ENCODE results near the gene PARD3. TPM values are rescaled to one million over a fixed set of nuclear protein-coding genes. Genes with fewer than 3 reads are reported as not detected.

PARD3 gene
- total RNA-seq, 1 donor from 2014 or later: 35.4 TPM

- H3K27me3 Mint-ChIP-seq (ENCODE audit: low read depth, unreplicated experiment): no peaks in the 10 kb centered on the region
- Histone ChIP-seq H3K79me2 (ENCODE audit: insufficient read depth, low read length) (no peaks in the 10 kb centered on the region), H3K36me3 (ENCODE audit: insufficient read depth, low read length) (no peaks in the 10 kb centered on the region), H2AFZ (ENCODE audit: low read depth, low read length) (no peak overlapping the region), H3K27me3 (ENCODE audit: insufficient read depth, low read length) (no peaks in the 10 kb centered on the region), H3K4me3 (ENCODE audit: insufficient read depth, low read depth, low read length) (no peak overlapping the region), H4K20me1 (ENCODE audit: insufficient read depth, low read length) (no peaks in the 10 kb centered on the region), H3K4me2 (ENCODE audit: low read length) (no peak overlapping the region), H3K9ac (ENCODE audit: low read length) (no peak overlapping the region), H3K27ac (ENCODE audit: low read depth, low read length) (no peak overlapping the region), H3K9me3 (ENCODE audit: insufficient read depth, low read depth, low read length) (no peaks in the 10 kb centered on the region), H3K4me1 (ENCODE audit: insufficient read depth, low read length) (peaks cover 15% of the 10 kb centered on the region)
- no peak overlapping the region for H3K4me3 Mint-ChIP-seq (ENCODE audit: unreplicated experiment)
- H3K4me1 Mint-ChIP-seq (ENCODE audit: low read depth, unreplicated experiment): peaks cover 17% of the 10 kb centered on the region
- no peaks in the 10 kb centered on the region for H3K9me3 Mint-ChIP-seq (ENCODE audit: unreplicated experiment)
- no peak overlapping the region for H3K27ac Mint-ChIP-seq (ENCODE audit: unreplicated experiment)
- DNase-seq (ENCODE audit: low read depth): no peak
- no peaks in the 10 kb centered on the region for H3K36me3 Mint-ChIP-seq (ENCODE audit: low read depth, unreplicated experiment)
- TF ChIP-seq EZH2 (IDR thresholded peaks at IDR 0.05; ENCODE audit: insufficient read depth, low read length) (no peak), CTCF (IDR thresholded peaks at IDR 0.05; ENCODE audit: insufficient read depth, low read depth, low read length) (no peak)
- no peak for FAIRE-seq
Observed at GRCh38 chr10:34181553-34182300, 633.4 kb downstream of the PARD3 start.

GRCh38 chr10:34180749-34181148 is 634.3 kb downstream of the PARD3 start:
- TF ChIP-seq CTCF (IDR thresholded peaks at IDR 0.05; ENCODE audit: insufficient read depth, low read depth, low read length) (no peak), EZH2 (IDR thresholded peaks at IDR 0.05; ENCODE audit: insufficient read depth, low read length) (no peak)
- FAIRE-seq: no peak
- Histone ChIP-seq H3K9me3 (ENCODE audit: insufficient read depth, low read depth, low read length) (no peaks in the 10 kb centered on the region), H3K36me3 (ENCODE audit: insufficient read depth, low read length) (no peaks in the 10 kb centered on the region), H3K4me3 (ENCODE audit: insufficient read depth, low read depth, low read length) (no peak overlapping the region), H3K4me2 (ENCODE audit: low read length) (no peak overlapping the region), H3K27ac (ENCODE audit: low read depth, low read length) (no peak overlapping the region), H3K27me3 (ENCODE audit: insufficient read depth, low read length) (no peaks in the 10 kb centered on the region), H3K79me2 (ENCODE audit: insufficient read depth, low read length) (no peaks in the 10 kb centered on the region), H3K9ac (ENCODE audit: low read length) (no peak overlapping the region), H4K20me1 (ENCODE audit: insufficient read depth, low read length) (no peaks in the 10 kb centered on the region), H3K4me1 (ENCODE audit: insufficient read depth, low read length) (peaks cover 11% of the 10 kb centered on the region), H2AFZ (ENCODE audit: low read depth, low read length) (no peak overlapping the region)
- Mint-ChIP-seq H3K27me3 (ENCODE audit: low read depth, unreplicated experiment) (no peaks in the 10 kb centered on the region), H3K4me3 (ENCODE audit: unreplicated experiment) (no peak overlapping the region), H3K9me3 (ENCODE audit: unreplicated experiment) (no peaks in the 10 kb centered on the region), H3K4me1 (ENCODE audit: low read depth, unreplicated experiment) (peaks cover 12% of the 10 kb centered on the region), H3K27ac (ENCODE audit: unreplicated experiment) (no peak overlapping the region), H3K36me3 (ENCODE audit: low read depth, unreplicated experiment) (no peaks in the 10 kb centered on the region)
- no peak for DNase-seq (ENCODE audit: low read depth)

- no peaks in the 10 kb centered on the region for H3K27me3 ChIP-seq (ENCODE audit: insufficient read depth, low read length)
- no peaks in the 10 kb centered on the region for H3K27me3 Mint-ChIP-seq (ENCODE audit: low read depth, unreplicated experiment)
- no peak overlapping the region for H2AFZ ChIP-seq (ENCODE audit: low read depth, low read length)
- H3K36me3 Mint-ChIP-seq (ENCODE audit: low read depth, unreplicated experiment): no peaks in the 10 kb centered on the region
- TF ChIP-seq CTCF (IDR thresholded peaks at IDR 0.05; ENCODE audit: insufficient read depth, low read depth, low read length): no peak
- no peak for TF ChIP-seq EZH2 (IDR thresholded peaks at IDR 0.05; ENCODE audit: insufficient read depth, low read length)
- DNase-seq (ENCODE audit: low read depth): no peak
- no peak overlapping the region for H3K4me2 ChIP-seq (ENCODE audit: low read length)
- no peaks in the 10 kb centered on the region for H3K79me2 ChIP-seq (ENCODE audit: insufficient read depth, low read length)
- H4K20me1 ChIP-seq (ENCODE audit: insufficient read depth, low read length): no peaks in the 10 kb centered on the region
- H3K4me1 ChIP-seq (ENCODE audit: insufficient read depth, low read length): peaks cover 3% of the 10 kb centered on the region
- FAIRE-seq: peak; percentile 9
- no peak overlapping the region for H3K27ac Mint-ChIP-seq (ENCODE audit: unreplicated experiment)
- H3K9ac ChIP-seq (ENCODE audit: low read length): no peak overlapping the region
- H3K36me3 ChIP-seq (ENCODE audit: insufficient read depth, low read length): no peaks in the 10 kb centered on the region
- no peaks in the 10 kb centered on the region for H3K9me3 Mint-ChIP-seq (ENCODE audit: unreplicated experiment)
- no peak overlapping the region for H3K4me3 ChIP-seq (ENCODE audit: insufficient read depth, low read depth, low read length)
- peaks cover 4% of the 10 kb centered on the region for H3K4me1 Mint-ChIP-seq (ENCODE audit: low read depth, unreplicated experiment)
- no peaks in the 10 kb centered on the region for H3K9me3 ChIP-seq (ENCODE audit: insufficient read depth, low read depth, low read length)
- no peak overlapping the region for H3K4me3 Mint-ChIP-seq (ENCODE audit: unreplicated experiment)
- no peak overlapping the region for H3K27ac ChIP-seq (ENCODE audit: low read depth, low read length)
Observed at GRCh38 chr10:34179280-34179679, 635.8 kb downstream of the PARD3 start.

Data from astrocyte (in vitro differentiated cells and primary cell).